ENCODE results near the gene TUBB4B. TPM values are rescaled to one million over a fixed set of nuclear protein-coding genes. Genes with fewer than 3 reads are reported as not detected.

TUBB4B gene
- total RNA-seq, 6 experiments from 2014 or later = 88.4 to 274 (median 124) TPM

DNA sequence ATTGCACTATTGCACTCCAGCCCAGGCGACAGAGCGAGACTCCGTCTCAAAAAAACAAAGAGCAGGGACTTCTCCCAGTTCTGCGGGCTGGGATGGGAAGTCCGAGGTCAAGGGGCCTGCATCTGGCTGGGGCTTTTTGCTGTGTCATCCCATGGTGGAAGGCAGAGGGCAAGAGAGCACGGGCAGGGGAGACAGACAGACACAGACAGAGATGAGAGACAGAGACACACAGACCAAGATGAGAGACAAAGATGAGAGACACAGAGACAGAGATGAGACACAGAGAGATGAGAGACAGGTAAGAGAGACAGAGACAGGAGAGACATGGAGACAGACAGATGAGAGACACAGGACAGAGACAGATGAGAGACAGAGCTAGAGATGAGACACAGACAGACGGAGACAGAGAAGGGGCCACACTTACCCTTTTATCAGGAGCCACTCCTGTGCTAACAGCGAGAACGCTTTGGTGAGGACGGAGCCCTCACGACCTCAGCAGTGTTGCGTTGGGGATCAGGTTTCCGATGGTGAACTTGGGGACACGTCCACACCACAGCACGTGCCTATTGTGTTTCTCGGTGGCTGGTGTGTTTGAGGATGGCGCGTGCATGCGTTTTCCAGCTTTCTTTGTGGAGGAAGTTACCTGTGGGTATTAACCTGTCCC is 27.6 kb downstream of the TUBB4B start:
- Histone ChIP-seq H3K27me3 (no peaks in the 10 kb centered on the region), H3K4me3 (peak overlapping the region in 1 of 3 donors; percentile 28), H3K36me3 (peaks cover 0 to 20% (median 2%) of the 10 kb centered on the region in 4 donors), H3K4me1 (peaks cover 0 to 25% (median 12%) of the 10 kb centered on the region in 4 donors), H3K9me3 (no peaks in the 10 kb centered on the region), H3K27ac (peak overlapping the region in 2 of 3 donors; percentile 41 to 47)
- ATAC-seq (peak in 3 of 4 donors; percentile 36 to 59 (median 53)), DNase-seq (peak in 2 of 3 donors; percentile 48 to 60)
- TF ChIP-seq POLR2A (IDR thresholded peaks at IDR 0.05) = no peak
- TF ChIP-seq CTCF (IDR thresholded peaks at IDR 0.05) = no peak
- intact Hi-C loops (cut with DNase I) = no loop called here
- WGBS (ENCODE audit: insufficient coverage, low coverage, low lambda C conversion rate, missing lambda C conversion rate) = 25% methylated on average over 10 of the region's 19 CpGs

DNA sequence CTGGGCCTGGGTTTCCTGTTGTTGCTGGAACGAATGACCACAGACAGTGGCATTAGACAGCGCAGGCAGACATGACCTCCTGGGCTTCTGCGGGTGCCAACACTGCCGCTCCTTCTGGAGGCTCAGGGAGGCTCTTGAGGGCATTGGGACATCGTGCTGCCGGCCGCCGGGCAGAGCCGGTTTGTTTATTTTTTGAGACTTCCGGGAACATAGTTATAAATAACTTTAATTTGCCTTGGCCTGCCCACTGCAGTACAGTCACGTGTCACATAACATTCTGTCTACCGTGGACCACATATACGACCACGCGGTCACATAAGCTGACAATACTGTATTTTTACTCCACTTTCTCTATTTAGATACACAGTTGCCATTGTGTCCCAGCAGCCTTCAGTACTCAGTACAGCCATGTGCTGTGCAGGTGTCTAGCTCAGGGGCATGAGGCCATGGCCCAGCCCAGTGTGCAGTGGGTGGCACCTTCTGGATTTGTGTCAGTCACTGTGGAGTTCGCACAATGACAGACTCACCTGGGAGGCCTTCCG is 28.2 kb downstream of the TUBB4B start:
- Histone ChIP-seq H3K4me3 (peak overlapping the region in 1 of 3 donors; percentile 28), H3K9me3 (no peaks in the 10 kb centered on the region), H3K36me3 (peaks cover 0 to 17% (median 2%) of the 10 kb centered on the region in 4 donors), H3K27me3 (no peaks in the 10 kb centered on the region), H3K27ac (peak overlapping the region in 2 of 3 donors; percentile 41 to 47), H3K4me1 (peaks cover 0 to 28% (median 12%) of the 10 kb centered on the region in 4 donors)
- peak; percentile 61 to 82 (median 74) for ATAC-seq
- 22% methylated on average over 11 of the region's 17 CpGs for WGBS (ENCODE audit: insufficient coverage, low coverage, low lambda C conversion rate, missing lambda C conversion rate)
- intact Hi-C loops (cut with DNase I) = no loop called here
- peak; percentile 62 to 76 (median 64) for DNase-seq
- TF ChIP-seq POLR2A (IDR thresholded peaks at IDR 0.05) (no peak), CTCF (IDR thresholded peaks at IDR 0.05) (no peak)

GRCh38 chr9:137270929-137271695 is 30.0 kb downstream of the TUBB4B start:
- Histone ChIP-seq H3K4me1 (peaks cover 0 to 28% (median 12%) of the 10 kb centered on the region in 4 donors), H3K36me3 (peaks cover 0 to 10% (median 2%) of the 10 kb centered on the region in 4 donors), H3K9me3 (no peaks in the 10 kb centered on the region), H3K27ac (no peak overlapping the region), H3K27me3 (no peaks in the 10 kb centered on the region), H3K4me3 (no peak overlapping the region)
- intact Hi-C loops (cut with DNase I) = no loop called here
- TF ChIP-seq POLR2A (IDR thresholded peaks at IDR 0.05) (no peak), CTCF (IDR thresholded peaks at IDR 0.05) (no peak)
- 93% methylated on average over 3 of the region's 32 CpGs for WGBS (ENCODE audit: insufficient coverage, low coverage, low lambda C conversion rate, missing lambda C conversion rate)
- no peak for DNase-seq
- ATAC-seq = no peak

GRCh38 chr9:137271696-137272076 is 30.6 kb downstream of the TUBB4B start:
- no peak for TF ChIP-seq CTCF (IDR thresholded peaks at IDR 0.05)
- no peak for TF ChIP-seq POLR2A (IDR thresholded peaks at IDR 0.05)
- DNase-seq = no peak
- Histone ChIP-seq H3K27ac (no peak overlapping the region), H3K27me3 (no peaks in the 10 kb centered on the region), H3K36me3 (peaks cover 0 to 10% (median 2%) of the 10 kb centered on the region in 4 donors), H3K4me3 (no peak overlapping the region), H3K9me3 (no peaks in the 10 kb centered on the region), H3K4me1 (peaks cover 0 to 28% (median 12%) of the 10 kb centered on the region in 4 donors)
- WGBS (ENCODE audit: insufficient coverage, low coverage, low lambda C conversion rate, missing lambda C conversion rate) = 63% methylated on average over 1 of the region's 3 CpGs
- intact Hi-C loops (cut with DNase I) = no loop called here
- ATAC-seq = no peak
